Activated naive CD4-positive, alpha-beta T cell treated with Interleukin-2 at 50 U/mL for 16 hours (primary cell): ENCODE data around the gene IGLON5.

ENCODE experiments used
- DNase-seq: peaks from one replicate; pipeline ENCODE4 v3.0.0-alpha.2; 2020

IGLON5 gene

GRCh38 chr19:51318687-51319648, 7.5 kb downstream of the IGLON5 start:
- no peak for DNase-seq

DNA sequence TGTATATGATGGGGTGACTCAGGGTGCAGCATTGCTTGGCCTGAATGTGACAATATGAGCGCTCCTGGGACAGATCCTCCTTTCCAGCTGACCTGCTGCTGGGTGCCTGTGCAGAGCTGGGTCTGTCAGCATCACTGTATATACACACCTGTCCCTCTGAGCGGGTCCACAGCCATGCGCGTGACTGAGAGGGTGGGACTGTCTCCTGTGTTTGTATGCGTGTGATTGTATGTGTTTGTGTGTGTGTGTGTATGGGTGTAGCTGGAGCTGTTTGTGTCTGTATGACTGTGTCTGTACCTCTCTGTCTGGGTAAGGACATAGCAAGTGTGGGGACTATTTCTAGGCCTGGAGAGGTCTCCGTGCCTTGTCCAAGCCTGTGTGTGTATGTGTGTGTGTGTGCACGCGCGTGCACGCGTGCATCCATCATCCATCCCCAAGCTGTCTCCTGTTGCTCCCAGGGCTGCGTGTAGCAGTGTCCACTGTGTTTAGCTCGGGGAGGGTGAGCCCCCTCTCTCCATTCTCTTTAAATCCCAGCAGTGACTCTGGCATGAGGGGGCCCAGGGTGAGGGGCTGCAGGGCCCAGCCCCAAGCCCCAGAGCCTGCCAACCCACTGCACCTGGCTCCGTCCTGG, 8.3 kb downstream of the IGLON5 start:
- no peak for DNase-seq

- DNase-seq: no peak
These were observed 8.8 kb downstream of the IGLON5 start for GRCh38 chr19:51320280-51320657.

DNA sequence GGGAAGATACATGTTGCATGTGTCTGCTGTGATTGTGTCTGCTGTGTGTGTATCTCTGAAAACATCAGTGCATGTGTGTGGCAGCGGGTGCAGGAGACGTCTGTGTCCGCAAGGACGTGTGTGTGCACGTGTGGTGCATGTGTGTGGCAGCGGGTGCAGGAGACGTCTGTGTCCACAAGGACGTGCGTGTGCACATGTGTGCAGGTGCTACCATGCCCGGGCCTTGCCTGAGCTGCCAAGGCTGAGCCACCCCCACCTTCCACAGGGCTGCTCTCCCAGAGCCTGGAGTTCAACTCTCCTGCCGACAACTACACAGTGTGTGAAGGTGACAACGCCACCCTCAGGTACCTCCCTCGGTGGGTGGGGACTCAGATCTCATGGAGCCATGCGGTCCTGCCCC, 10.4 kb downstream of the IGLON5 start:
- no peak for DNase-seq

- DNase-seq: no peak
These were observed 12.2 kb downstream of the IGLON5 start for GRCh38 chr19:51323481-51324166.

DNA sequence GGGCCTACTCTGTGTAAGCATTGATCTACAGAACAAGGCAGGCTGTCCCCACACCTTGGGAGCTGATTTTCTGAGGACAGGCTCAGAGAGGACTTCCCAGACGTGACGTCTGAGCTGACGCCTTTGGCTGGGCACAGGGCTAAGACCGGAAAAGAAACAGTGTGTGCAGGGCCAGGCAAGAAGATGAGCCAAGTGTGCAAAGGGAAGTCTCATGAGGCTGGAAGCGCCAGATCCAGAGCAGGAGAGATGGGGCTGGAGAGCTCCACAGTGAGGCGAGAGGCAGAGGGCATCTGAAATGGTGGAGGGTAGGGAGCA, 12.7 kb downstream of the IGLON5 start:
- DNase-seq: no peak

DNA sequence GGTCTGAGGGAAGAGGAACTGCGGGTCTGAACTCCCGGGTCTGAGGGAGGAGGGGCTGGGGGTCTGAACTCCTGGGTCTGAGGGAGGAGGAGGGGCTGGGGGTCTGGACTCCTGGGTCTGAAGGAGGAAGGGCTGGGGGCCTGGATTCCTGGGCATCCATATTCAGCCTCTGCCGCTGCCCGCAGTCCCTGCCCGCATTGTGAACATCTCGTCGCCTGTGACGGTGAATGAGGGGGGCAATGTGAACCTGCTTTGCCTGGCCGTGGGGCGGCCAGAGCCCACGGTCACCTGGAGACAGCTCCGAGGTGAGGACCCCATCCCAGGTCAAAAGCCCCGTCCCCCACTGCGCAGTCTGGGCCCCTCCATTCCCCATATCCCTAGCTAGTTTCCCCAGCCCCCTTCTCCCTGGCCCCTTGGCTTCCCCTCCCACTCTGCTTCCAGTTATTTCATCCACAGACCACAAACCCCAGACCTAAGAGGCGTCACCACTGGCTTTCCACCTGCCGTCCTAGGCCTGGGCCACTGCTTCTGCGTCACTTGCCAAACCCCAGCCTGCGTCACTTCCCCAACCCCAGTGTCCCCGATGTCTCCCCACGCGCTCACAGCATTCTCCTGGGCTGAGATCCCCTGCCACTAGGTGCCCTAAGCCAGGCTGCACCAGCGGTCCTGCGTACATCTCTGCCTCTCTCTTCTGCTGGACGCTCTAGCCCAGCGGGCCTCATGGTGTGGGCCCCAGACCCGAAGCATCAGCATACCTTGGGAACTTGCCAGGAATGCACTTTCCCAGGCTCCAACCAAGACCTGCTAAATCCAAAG, 13.9 kb downstream of the IGLON5 start:
- DNase-seq: no peak

DNA sequence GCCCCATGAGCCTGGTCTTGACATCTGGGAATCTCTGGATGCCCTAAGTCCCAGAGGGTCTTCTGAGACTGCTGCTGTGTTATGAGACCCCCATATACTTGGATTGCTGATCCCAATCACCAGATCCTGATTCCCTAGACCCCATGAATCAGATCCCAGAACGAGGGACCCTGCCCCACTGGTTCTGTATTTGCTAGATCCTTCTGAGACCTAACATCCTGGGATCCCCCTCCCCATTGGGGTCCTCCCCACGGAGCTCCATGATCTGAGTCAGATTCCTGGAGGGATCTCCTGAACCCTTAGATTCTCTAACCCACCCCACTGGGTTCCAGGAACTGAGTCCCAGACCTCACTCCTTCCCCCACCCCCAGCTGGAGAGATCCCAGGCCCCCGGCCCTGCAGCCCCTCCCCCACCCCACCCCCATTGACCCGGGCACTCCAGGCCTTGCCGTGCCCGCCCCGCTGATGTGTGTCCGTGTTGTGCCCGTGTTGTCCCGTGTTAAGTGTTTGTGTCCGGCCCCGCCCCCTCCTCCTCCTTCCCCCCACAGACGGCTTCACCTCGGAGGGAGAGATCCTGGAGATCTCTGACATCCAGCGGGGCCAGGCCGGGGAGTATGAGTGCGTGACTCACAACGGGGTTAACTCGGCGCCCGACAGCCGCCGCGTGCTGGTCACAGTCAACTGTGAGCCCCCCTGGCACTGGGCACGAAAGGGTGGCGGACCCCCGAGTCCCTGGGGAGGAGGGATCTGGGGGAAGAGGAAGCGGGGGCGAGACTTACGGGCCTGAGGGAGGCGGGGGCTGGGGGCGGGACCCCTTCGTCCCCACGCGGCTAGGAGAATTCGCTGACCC, 15.0 kb downstream of the IGLON5 start:
- DNase-seq: no peak

DNA sequence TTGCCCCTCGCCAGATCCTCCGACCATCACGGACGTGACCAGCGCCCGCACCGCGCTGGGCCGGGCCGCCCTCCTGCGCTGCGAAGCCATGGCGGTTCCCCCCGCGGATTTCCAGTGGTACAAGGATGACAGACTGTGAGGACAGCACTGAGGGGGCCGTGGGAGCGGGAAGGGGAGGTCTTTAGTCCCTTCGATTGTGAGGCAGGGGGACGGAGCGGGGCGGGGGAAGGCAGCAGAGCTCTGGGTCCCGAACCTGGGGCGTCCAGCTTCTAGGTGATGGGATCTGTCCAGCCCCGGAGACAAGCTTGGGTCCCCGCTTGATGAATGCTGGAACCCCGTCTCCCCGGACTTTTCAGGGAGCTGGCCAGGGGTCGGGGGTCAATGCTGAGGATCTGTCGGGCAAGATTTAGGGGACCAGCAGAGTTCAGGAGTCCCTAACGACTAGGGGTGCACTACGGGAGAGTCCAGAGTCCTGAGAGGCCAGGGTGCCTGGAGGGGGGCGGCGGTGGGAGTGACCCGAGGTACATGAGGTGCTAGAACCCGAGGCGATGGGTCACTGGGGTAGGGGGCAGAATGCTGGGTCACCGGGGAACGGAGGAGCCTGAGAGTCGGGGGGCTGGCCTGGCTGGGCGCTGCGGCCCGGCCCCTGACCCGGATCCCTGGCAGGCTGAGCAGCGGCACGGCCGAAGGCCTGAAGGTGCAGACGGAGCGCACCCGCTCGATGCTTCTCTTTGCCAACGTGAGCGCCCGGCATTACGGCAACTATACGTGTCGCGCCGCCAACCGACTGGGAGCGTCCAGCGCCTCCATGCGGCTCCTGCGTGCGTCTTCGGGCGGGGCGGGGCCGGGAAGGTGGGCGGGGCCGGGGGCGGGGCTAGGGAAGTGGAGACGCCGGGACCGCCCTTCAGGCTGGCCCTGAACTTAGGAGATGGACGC, 15.9 kb downstream of the IGLON5 start:
- DNase-seq: peak; percentile 42

GRCh38 chr19:51329411-51329810, 18.0 kb downstream of the IGLON5 start:
- DNase-seq: no peak

- no peak for DNase-seq
These were observed 18.9 kb downstream of the IGLON5 start for GRCh38 chr19:51330366-51330765.

DNA sequence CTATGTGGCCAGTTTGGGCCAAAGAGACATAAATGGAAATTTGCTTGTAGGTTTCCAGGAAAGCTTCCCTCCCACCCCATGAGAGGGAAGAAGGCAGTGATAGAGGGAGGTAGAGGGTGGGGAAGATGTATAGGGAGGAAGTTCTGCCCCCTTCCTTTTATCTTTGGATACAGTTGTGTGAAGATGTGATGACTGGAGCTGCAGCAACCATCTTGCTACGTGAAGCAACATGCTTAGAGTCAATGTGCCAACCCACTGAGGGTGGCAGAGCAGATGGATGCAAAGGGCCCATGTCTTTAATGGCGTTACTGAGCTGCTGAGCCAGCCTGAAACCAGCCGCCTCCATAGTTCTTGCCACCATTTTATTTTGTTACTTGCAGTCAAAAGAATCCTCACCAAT, 19.7 kb downstream of the IGLON5 start:
- DNase-seq: no peak

GRCh38 chr19:51331716-51332115, 20.3 kb downstream of the IGLON5 start:
- DNase-seq: no peak

DNA sequence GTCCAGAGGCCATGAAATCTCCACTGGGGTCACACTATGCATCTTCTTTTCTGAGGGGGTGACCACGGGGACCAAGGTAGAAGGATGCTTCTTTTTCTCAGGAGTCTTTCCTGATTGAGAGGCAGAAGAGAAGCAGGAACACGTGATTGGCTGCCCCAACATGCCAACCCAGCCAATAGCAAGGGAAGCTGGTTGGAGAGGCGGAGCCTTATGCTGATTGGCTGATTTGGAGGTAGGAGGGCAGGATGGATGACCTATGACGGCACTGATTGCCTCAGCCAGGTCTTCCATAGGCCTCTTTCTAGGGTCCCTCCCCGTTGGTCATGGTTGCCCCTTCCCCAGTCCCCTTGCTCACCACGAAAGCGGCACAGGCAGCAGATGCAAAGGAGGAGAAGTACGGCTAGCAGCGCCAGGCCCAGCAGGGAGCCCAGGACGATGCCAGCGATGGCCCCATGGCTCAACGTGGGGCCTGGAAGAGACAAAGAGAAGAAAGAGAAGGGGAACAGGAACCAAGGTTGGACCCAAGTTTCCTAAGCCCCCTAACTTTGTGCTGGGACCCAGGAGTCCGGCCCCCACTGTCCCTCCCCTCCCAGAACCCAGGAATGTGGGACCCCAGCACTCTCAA, 22.5 kb downstream of the IGLON5 start:
- no peak for DNase-seq

DNA sequence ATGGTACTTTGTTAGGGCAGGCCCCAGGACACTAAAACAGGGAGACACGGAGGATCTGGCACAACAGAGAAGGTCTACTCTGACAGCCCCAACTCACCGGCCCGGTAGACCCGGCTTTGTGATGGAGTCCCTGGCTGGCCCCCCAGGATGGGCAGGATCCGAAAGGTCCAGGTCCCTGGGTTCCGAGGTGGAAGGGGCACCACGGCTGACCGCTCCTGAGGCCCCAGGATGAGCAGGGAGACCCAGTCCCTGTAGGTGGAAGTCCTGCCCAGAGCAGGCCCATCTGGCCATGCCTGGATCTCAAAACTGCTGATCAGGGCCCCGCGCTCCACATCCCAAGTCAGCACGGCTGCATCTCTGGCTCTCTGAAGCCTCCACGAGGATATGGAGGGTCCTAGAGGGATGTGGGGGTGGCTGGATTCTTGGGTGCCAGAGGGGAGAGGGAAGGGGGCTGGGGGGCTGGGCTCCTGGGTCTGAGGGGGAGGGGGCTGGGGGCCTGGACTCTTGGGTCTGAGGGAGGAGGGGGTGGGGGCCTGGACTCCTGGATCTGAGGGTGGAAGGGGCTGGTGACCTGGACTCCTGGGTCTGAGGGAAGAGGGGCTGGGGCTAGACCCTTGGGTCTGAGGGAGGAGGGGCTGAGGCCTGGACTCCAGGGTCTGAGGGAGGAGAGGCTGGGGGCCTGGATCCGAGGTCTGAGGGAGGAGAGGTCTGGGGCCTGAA, 25.9 kb downstream of the IGLON5 start:
- no peak for DNase-seq

DNA sequence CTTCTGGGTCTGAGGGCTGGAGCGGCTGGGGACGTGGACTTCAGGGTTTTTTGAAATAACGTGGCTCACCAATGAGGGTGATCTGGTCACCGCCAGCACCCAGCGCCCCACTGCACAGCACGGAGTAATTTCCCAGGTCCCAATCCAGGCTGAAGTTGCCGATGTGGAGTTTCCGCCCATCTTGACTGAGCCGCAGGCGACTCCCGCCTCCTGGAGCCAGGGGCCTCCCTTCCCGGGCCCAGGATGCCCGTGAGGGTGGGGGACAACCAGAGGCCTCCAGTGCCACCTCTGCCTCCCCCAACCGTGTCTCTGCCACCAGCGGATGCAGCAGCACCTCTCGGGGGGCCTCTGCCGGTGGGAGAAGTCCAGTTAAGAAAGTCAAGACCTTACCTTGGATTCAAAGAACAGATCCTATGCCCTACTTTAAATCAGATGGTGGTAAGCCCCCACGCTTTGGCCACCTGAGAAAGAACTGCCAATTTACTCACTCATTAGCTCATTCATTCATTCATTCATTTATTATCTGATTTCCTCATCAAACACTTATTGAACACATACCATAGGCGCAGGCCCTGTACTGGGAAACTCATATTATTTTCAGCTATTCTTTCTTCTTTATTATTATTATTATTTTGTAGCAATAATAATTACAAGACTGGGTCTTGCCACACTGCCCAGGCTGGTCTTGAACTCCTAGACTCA, 26.6 kb downstream of the IGLON5 start:
- DNase-seq: no peak

DNA sequence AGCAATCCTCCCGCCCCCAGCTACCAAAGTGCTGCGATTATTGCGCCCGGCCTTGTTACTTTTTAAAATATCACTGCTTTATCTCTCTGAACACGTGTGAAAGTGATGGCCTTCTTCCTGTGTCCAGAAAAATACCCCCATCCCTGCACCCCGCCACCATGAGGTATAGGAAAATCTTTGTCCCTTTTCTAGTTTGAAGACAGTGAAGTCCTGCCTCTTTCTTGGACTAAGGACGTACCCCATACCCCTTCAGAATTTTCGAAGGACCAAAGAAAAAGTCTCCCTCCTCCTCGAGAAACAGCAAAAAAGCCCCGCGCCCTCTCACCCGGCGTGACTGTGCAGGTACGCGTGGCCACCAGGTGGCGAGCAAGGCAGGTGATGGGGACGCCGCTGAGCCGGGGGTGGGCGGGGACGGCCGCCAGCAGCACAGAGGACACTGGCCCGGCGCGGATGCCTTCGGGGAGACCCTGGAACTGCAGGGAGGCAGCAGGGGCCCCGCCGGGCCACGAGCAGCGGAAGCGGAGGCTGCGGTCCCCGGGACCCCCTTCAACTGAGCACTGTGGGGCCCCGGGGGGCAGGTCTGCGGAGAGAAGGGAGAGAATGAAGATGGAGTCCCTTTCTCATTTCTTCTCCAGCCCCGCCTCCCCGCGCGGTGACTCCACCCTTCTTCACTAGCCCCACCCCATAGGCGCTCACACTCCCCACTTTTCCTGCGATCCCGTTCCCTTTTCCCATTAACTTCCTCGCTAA, 27.3 kb downstream of the IGLON5 start:
- DNase-seq: peak; percentile 89

DNA sequence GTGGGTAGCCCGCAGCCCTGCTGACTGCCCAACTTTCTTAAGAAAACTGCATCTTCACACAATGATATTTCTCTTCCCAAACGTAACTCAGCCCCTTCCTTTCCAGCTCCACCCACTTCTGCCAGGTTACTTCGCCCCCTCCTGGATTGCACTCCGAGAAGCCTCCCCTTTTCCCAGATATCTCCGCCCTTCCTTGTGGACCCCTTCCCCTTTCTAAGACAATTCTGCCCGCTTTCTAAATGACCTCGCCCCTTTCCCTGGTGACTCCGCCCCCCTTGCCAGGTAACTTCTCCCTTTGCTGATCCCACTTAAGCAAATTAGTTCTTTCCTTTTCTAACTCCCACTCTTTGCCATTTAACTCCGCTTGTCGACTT, 27.9 kb downstream of the IGLON5 start:
- DNase-seq: no peak
